GM04504 (cell line): ENCODE data around the gene FLOT2.
A peak's percentile ranks its signal among the peaks of the same experiment; 100 is the strongest.
"Not testable (repeated sequence)": the region's sequence is repeated elsewhere in the genome, so short reads cannot be mapped to it uniquely, and the experiment has no call there.

ENCODE experiments used
- DNase-seq: peaks from one replicate; pipeline ENCODE4 v3.0.0-alpha.2; 2012; ENCODE audit warnings: low read depth

The FLOT2 gene

GRCh38 chr17:28916302-28916934 lies 18.9 kb upstream of the FLOT2 start:
- DNase-seq = no peak

DNA sequence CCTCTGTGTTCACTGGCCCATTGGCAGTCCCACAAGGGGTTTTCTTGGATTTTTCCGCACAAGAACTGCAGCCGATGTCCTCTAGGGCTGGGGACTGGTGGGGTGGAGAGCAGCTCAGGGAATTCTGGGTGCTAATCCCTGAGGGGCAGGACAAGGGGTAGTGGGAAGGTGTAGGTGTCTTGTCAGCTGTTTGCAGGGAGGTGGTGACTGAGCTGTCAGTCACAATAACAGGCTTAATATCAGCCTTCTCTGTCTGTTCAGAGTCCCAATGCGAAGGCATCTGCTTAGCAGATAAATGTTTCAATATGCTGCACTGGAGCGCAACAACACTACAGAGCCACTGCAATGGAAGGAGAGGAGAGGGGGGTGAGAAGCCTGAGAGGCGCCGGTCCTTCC lies 15.4 kb upstream of the FLOT2 start:
- no peak for DNase-seq

- no peak for DNase-seq
Observed at GRCh38 chr17:28912281-28912937, 14.9 kb upstream of the FLOT2 start.

DNA sequence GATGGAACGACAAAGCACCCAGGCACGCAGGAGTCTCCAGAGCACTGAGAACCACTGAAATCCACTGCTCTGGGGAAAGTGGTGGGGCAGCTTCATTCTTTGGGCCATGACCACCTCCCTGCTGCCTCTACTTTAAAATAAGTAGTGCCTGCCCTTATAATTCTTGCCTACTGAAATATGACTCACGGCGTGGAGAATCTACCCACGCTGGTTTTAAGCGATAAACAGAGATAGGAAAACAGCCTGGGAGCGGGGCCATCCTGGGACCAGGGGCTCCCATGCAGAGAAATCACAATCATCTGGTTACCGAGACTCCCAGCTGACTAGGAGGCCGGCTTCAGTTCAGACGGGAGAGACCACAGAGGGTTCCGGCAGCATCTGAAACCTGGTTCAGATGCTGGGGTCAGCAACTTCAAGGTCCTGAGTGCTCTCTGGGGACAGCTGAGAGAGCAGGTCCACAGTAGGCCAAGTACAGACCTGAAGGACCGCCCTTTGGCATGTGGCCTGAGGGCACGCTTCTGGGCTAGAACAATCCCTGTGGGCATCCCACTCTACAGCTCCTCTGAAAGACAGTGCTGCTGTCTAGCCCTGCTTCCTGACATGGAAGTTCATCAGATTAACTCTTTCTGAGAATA lies 14.0 kb upstream of the FLOT2 start:
- no peak for DNase-seq

GRCh38 chr17:28910534-28910933 lies 13.0 kb upstream of the FLOT2 start:
- no peak for DNase-seq

GRCh38 chr17:28908640-28909167 lies 11.2 kb upstream of the FLOT2 start:
- peak; percentile 58 for DNase-seq

DNA sequence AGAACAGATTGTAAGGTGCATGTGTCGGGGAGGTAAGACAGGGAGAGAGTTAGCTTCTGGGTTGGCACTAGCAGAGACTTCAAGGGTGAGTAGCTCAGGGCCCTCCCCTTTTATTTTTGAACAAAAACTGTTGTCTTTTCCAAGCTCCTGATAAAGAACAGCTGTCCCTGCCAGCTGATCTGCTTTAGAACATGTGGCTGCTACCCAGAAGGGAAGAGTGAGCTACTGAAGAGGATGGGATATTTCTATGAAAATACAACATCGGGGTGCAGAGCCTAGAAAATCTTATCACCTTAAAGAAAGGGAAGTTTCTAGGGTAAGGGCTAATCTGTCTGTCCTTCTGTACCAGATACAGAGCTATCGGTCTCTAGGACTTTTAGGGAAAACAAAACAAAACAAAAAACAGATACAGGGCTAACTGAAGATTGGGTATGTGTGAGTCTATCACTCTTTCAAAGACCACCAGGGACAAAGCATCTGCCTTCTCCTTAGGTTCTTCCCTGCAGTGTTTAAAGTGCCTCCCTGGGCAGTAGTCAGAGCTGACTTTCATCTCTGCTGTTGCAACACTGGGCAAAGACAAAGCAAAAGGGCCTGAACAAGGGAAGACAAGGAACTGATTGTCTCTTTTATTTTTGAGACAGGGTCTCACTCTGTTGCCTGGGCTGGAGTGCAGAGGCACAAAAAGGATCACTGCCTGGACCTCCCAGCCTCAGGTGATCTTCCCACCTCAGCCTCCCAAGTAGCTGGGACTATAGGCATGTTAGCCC lies 10.4 kb upstream of the FLOT2 start:
- no peak for DNase-seq

GRCh38 chr17:28906706-28907438 lies 9.3 kb upstream of the FLOT2 start:
- DNase-seq = no peak

GRCh38 chr17:28906276-28906675 lies 8.7 kb upstream of the FLOT2 start:
- DNase-seq = no peak

DNA sequence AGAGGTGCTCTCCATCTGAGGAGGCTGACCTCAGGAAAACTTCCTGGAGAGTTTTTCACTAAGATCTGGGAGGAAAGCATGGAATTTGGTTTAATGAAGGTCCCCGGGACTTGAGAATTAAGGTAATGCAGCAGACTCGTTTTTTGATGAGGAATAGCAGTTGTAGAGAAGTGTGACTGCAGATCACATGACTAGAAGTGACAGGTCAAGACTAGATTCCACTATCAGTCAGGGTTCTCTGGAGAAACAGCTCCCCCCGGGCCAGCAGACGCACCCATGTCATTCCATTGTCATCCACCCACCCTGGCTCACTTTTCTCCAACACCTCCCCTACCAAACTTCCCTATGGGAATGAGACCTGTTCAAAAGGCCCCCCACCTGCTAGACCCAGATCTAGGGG lies 7.3 kb upstream of the FLOT2 start:
- DNase-seq = no peak

GRCh38 chr17:28903546-28903841 lies 6.0 kb upstream of the FLOT2 start:
- DNase-seq = not testable (repeated sequence)

DNA sequence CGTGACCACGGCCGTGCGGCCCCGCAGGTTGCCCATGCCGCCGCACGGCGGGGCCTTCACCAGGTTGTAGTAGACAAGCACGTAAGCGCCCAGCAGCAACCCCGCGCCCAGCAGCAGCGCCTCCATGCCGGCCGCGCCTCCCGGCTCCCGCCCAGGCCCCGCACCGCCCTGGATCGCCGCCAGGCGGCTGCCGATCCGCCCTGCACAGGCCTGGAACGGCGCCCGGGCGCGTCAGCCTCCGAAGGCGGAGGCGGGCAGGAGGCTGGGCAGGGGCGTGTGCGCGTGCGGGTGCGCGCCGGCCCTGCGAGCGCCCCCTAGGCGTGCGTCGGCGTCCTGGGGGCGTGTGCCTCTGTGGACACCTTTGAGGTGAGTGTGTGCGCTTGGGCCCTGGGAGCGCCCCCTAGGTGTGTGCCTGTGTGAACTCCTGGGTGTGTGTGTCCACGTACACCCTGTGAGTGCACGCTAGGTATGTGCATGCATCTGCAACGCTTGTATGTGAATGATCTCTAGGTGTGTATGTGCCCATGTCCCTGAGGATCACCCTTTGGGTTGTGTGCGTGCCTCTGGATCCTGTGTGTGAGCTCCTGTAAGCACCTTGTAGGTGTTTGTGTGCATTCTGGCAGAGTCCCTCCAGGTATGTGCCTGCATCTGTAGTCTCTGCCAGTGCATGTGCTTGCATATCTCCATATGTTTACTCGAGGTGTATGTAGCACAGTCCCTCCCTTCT lies 5.4 kb upstream of the FLOT2 start, which contains the start of gene DHRS13:
Gene DHRS13 (minus strand): TSS at position 261 of the 727 bp plus-strand sequence. CDS start 135 bp downstream, at position 126.
- DNase-seq = peak; percentile 62

DNA sequence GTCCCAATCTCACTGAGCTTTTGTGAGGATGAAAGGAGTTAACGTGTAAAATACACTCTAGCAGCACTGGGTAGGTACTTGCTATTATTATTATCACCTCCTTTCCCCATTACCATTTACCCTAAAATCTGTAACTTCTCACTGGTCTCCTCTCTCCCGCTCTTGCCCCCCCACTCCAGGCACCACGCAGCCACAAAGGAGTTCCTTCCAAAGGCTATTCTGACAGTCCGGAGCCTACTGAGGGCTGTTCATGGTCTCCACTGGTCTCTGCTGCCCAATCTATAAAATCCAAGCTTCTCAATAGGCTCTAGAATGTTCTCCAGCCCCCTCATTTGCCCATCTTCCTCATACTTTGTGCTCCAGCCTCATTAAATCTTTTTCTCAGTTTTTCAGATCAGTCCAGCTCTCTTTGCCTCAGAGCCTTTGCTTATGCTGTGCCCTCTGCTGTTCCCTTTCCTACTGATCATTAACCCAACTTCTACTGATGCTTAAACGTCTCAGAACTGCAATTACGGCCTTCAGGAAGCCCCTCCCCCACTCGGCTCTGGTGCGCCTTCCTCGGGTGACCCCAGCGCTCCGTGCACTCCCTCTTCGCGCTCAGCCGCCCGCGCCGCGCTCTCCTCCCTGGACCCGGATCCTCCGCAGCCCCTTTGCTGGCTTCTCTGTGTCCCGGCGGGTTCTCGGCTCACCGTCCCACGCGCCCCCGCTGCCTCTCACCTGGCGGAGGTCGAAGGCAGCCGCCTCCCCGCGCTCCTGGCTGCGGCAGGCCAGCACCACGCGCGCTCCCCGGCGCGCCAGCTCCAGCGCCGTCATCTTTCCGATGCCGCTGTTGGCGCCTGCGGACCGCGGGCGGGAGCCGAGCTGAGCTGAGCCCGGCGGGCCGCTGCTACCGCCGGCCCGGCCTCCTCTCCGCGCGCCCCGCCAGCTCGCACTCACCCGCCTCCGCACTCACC lies 4.6 kb upstream of the FLOT2 start:
- no peak for DNase-seq

- DNase-seq = no peak
Observed at GRCh38 chr17:28900986-28901726, 3.6 kb upstream of the FLOT2 start.

GRCh38 chr17:28899212-28899815 lies 1.8 kb upstream of the FLOT2 start:
- DNase-seq = no peak

DNA sequence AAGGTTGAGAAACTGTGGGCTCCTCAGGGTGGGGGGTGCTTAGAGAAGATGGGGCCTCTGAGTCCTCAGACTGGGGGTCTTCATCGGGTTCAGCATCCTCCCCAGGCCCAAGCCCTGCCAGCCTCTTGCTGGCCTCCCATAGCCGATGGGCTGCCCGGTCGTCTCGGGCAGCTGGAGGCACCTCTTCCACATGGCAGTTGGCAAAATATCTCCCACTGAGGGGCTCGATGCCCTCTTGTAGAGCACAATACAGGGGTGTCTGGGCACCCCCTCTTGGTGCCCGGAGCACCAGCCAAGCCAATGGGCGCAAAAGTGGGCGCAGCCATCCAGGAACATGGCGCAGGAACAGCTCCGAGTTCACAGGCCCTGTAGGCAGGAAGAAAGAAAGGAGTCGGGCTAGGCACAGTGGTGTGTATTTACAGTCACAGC lies 1.0 kb upstream of the FLOT2 start:
- no peak for DNase-seq

GRCh38 chr17:28897769-28898526 lies 415 bp upstream of the FLOT2 start:
- DNase-seq = no peak

DNA sequence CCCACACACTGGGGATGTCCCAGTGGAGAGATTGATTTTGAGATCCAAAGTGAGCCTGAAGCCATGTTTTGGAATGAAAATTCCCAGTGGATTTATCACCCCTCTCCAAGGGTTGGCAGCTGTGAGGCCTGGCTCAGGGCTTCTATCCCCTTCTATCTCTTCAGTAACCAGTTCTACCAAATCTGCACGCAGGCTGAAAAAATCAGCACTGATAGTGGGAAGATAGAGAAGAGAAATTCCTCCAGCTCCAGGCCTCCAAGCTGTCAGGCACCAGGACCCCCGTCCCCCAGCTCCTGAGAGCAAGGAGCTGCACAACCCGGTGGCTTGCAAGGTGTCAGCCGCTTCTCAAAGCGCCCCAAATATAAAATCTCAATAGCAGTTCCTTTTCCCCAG lies 1.0 kb downstream of the FLOT2 start:
- no peak for DNase-seq
